ENCODE measurements around the gene SPATA9. TPM values are rescaled to one million over a fixed set of nuclear protein-coding genes. Genes with fewer than 3 reads are reported as not detected.

The SPATA9 gene
- polyA plus RNA-seq, 3 donors = 1.2 to 1.9 (median 1.8) TPM

DNA sequence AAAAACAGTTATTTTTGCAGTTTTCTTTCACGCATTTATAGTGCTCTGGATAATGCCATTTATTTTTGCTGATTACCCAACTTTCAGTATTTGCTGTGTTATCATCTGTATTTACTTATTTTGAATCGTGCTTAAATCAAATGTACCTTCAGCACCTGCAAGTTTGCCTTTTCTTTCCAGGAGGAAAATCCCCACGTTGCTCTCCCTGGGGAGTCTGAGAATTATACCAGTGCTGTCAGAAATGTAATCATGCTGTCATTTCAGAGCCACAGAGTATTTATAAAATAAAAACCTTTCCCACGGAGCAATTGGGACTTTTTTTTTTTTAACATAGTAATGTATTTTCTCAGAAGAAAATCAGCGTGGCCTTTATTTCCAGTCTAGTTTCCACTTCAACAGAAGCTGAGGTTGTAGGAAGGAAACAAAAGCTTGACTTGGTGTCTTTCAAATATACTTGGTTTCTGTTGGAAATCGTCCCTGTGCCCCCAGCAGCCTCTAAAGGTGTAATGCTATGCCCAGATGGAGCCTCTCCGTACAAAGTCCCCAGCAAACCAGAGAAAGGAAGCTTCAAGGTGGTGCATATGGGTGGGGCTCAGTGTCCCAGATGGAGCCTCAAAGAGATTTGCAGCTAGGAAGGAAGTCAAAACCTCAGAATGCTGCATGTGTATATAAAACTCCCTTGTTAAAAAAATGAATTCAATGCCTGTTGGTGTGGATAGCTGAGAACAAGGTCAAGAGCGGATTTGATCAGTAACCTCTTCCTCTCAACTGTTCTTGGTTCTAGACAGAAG is 60.8 kb downstream of the SPATA9 start:
- DNase-seq (ENCODE audit: low read depth in 3 of 3, low spot score in 2 of 3) = no peak

DNA sequence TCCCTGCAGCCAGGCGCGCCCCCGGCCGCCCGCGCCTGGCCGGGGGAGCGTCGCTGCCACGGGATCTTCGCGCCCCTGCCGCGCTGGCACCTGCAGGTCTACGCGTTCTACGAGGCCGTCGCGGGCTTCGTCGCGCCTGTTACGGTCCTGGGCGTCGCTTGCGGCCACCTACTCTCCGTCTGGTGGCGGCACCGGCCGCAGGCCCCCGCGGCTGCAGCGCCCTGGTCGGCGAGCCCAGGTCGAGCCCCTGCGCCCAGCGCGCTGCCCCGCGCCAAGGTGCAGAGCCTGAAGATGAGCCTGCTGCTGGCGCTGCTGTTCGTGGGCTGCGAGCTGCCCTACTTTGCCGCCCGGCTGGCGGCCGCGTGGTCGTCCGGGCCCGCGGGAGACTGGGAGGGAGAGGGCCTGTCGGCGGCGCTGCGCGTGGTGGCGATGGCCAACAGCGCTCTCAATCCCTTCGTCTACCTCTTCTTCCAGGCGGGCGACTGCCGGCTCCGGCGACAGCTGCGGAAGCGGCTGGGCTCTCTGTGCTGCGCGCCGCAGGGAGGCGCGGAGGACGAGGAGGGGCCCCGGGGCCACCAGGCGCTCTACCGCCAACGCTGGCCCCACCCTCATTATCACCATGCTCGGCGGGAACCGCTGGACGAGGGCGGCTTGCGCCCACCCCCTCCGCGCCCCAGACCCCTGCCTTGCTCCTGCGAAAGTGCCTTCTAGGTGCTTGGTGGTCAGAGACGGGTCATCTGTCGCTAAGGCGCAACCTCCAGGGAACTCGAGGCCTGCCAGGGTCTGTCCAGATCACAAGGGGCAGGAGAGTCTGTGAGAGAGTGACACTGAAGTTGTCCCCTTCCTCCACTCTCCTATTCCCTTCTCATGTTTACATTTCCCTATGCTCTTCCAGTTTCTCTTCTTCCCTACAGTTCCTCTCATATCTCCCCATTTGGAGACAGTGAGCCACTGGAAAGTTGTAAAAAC is 61.6 kb downstream of the SPATA9 start:
- DNase-seq (ENCODE audit: low read depth in 3 of 3, low spot score in 2 of 3) = no peak

DNA sequence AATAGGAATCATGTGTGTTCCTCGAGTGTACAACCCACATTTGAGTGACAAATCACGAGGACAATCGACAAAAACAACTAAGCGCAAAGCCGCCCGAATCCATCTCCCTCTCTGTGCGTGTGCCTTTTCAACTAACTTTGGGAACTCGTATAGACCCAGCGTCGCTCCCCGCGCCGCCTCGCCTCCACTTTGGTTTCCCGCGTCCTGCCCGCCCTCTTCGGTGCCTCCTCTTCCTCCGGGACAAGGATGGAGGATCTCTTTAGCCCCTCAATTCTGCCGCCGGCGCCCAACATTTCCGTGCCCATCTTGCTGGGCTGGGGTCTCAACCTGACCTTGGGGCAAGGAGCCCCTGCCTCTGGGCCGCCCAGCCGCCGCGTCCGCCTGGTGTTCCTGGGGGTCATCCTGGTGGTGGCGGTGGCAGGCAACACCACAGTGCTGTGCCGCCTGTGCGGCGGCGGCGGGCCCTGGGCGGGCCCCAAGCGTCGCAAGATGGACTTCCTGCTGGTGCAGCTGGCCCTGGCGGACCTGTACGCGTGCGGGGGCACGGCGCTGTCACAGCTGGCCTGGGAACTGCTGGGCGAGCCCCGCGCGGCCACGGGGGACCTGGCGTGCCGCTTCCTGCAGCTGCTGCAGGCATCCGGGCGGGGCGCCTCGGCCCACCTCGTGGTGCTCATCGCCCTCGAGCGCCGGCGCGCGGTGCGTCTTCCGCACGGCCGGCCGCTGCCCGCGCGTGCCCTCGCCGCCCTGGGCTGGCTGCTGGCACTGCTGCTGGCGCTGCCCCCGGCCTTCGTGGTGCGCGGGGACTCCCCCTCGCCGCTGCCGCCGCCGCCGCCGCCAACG is 62.5 kb downstream of the SPATA9 start, which contains the start of gene GPR150:
TSS of gene GPR150 (plus strand) at position 58 of the 840 bp plus-strand sequence. CDS start at position 247, 189 bp downstream.
- no peak for DNase-seq (ENCODE audit: low read depth in 3 of 3, low spot score in 2 of 3)

DNA sequence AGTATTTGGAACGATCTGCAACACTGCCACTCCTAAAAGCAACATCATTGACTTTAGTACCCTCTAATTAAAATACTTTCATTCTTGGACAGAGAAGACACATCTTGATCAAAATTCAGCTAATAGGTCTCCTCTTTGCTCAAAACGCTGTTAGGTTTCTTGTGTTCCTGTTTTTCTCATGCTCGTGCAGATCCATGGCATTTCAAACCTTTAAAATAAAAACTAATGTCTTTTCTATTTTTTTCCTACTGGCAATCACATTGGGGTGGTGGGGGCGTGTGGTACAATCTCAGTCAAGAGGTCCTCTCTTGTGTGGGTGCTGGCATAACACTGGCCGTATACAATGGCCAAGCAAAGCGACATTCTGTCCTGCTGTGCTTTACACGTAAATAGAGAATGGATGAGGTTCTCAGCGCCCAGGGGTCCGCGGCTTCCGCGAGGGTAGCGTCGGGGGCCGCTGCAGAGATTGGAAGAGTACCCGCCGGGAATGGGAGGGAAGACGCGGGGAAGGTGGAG is 63.2 kb downstream of the SPATA9 start:
- no peak for DNase-seq (ENCODE audit: low read depth in 3 of 3, low spot score in 2 of 3)

DNA sequence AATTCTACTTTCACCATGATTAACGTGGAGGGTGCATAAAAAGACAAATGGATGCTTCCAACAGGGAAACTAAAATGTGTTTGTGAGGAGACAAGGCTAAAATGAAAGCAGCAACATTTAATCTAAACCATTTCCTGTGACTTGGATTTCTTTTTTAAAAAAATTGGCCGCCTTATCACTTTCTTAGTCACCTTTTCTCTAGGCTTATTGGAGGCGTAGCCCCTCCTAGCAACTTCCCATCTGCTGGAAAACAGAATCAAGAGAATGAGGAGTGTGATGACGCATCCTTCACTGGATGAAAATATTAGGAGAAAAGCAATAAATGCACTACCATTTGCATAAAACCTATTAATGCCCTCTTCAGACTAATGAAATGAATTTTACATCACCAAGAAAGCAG is 63.7 kb downstream of the SPATA9 start:
- no peak for DNase-seq (ENCODE audit: low read depth in 3 of 3, low spot score in 2 of 3)

DNA sequence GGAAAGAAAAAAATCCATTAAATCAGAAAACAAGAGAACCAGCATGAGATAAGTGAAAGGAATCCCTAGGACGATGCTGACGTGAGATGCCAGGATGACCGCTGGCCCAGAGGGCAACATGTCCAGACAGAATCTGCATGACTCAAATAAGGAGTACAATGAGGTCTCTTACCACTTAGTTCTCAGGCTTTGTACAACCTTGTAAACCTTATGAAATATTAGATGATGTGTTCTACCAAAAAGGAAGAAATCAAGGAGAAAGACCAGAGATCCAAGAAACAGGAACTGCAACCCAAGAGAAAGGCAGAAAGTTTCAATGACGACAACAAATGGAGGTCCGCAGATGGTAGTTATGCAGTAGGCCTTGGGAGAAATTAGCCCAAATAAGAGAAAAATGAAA is 65.7 kb downstream of the SPATA9 start:
- no peak for DNase-seq (ENCODE audit: low read depth in 3 of 3, low spot score in 2 of 3)

DNA sequence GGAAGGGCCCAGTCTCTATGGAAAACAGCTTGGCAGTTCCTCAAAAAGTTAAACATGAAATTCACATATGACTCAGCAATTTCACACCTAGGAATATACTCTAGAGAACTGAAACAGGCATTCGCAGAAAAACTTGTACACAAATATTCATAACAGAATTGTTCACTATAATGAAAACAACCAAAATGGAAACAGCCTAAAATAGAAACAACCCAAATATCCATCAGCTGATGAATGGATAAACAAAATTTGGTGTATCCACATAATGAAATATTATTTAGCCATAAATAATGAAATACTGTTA is 67.7 kb downstream of the SPATA9 start:
- DNase-seq (ENCODE audit: low read depth in 3 of 3, low spot score in 2 of 3) = no peak

DNA sequence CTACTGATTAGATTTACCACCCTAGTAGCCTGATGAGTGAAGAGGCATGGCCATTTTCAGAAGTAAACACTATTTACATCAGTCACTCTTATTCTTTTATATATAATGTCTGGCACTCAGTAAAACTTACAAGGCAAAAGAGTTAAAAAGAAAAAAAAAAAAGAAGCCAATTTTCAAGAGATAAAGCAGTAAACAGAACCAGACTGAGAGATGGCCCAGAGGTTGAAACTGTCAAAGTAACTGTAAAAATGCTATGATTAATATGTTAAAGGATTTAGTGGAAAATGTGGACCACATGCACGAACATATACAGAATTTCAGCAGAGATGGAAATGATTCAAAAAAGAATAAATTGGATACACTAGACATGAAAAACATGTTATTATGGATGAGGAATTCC is 69.3 kb downstream of the SPATA9 start:
- DNase-seq (ENCODE audit: low read depth in 3 of 3, low spot score in 2 of 3) = no peak

DNA sequence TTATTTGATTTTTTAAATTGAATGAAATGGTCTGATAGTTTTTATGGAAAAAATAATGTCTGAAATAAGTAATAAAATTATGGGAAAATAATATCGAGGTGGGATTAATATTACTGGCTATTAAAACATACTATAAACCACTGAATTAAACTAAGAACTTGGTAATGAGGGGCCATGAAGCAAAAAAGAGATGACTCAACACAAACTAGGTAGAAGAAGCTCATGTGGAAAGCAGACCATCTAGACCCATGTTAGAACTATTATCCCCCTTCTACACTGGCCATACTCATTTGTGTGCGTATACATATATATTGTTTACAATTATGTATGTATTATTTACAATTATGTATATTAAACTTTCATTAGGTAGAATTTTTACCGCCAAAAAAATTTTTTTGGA is 71.4 kb downstream of the SPATA9 start:
- DNase-seq (ENCODE audit: low read depth in 3 of 3, low spot score in 2 of 3) = no peak

DNA sequence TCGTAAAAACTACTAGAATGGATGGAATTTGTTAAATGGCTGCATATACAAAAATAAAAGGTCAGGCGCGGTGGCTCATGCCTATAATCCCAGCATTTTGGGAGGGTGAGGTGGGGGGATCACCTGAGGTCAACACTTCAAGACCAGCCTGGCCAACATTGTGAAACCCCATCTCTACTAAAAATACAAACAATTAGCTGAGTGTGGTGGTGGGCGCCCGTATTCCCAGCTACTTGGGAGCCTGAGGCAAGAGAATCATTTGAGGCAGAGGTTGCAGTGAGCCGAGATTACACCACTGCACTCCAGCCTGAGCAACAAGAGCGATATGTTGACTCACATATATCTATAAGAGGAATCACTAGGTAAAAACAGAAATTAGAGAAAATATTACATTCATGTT is 72.2 kb downstream of the SPATA9 start:
- no peak for DNase-seq (ENCODE audit: low read depth in 3 of 3, low spot score in 2 of 3)

DNA sequence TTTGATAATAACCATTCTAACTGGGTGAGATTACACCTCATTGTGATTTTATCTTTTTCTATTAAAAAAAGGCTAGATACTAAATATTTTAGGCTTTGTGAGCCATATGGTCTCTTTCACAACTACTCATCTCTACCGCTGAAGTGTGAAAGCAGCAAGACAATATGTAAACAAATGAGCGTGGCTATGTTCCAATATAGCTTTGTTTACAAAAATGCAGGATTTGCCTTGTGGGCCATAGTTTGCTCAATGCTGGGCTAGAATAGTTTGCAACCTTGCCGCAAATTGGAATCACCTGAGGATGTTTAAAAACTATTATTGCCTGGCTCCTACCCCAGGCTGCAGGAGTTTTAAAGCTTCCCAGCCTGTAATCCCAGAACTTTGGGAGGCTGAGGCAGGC is 73.1 kb downstream of the SPATA9 start:
- DNase-seq (ENCODE audit: low read depth in 3 of 3, low spot score in 2 of 3) = no peak

Other genes with a start within 250 kb of the SPATA9 start
- 10 to 100 TPM; 87.5 to 98.3 (median 91.7) TPM for gene SKIC3, start 128.0 kb downstream of the SPATA9 start, polyA plus RNA-seq (ENCODE audit: insufficient read length in 3 of 3)
- gene ARSK, start 127.9 kb downstream of the SPATA9 start, polyA plus RNA-seq (ENCODE audit: insufficient read length in 3 of 3) = 10 to 100 TPM; 14.2 to 15.5 (median 15.0) TPM
- gene GPR150, start 62.9 kb downstream of the SPATA9 start, polyA plus RNA-seq (ENCODE audit: insufficient read length in 3 of 3) = under 1 TPM in 1 of 3 donors, not detected in 2; 0.06 TPM
- gene RFESD, start 36.2 kb downstream of the SPATA9 start, polyA plus RNA-seq (ENCODE audit: insufficient read length in 3 of 3) = 1 to 10 TPM; 5.4 to 6.9 (median 6.0) TPM
- 10 to 100 TPM; 70.7 to 75.7 (median 74.7) TPM for gene RHOBTB3, start 48.3 kb upstream of the SPATA9 start, polyA plus RNA-seq (ENCODE audit: insufficient read length in 3 of 3)
- gene GLRX, start 139.7 kb upstream of the SPATA9 start, polyA plus RNA-seq (ENCODE audit: insufficient read length in 3 of 3) = 10 to 100 TPM; 64.1 to 76.8 (median 71.0) TPM